A549 (cell line): ENCODE data around the gene ZNF628.

ENCODE experiments used
- BHLHE40 ChIP-seq: IDR thresholded peaks from 2 replicates; pipeline ENCODE4 v1.6.1; 2012; ENCODE audit warnings: low read depth, low read length, inconsistent platforms
- CEBPB ChIP-seq, 2 experiments: fragments of >200 bp in 1 of 2; sonication (Bioruptor Twin) in 1 of 2; formaldehyde crosslinking in 1 of 2; IDR thresholded peaks; 2 replicates each; pipeline ENCODE4 v1.6.1; 2012 to 2016
- CHD2 ChIP-seq: fragments of 150-350 bp; IDR thresholded peaks from 2 replicates; pipeline ENCODE4 v1.6.1; 2014; ENCODE audit warnings: low read length; ENCODE audit not compliant: partially characterized antibody
- CTCF ChIP-seq: fragments of >200 bp; sonication (Bioruptor Twin); formaldehyde crosslinking; IDR thresholded peaks from 3 replicates; pipeline ENCODE4 v1.5.1; 2016
- EP300 ChIP-seq, 2 experiments: fragments of >200 bp; sonication (Bioruptor Twin); formaldehyde crosslinking; IDR thresholded peaks; 2 replicates in 1 of 2; 3 replicates in 1 of 2; pipeline ENCODE4 v1.6.1; 2016 to 2017
- ESRRA ChIP-seq: fragments of 150-350 bp; IDR thresholded peaks from 2 replicates; pipeline ENCODE4 v1.6.1; 2014; ENCODE audit warnings: mild to moderate bottlenecking, low read length, borderline replicate concordance
- HOXB13 ChIP-seq: fragments of 250-450 bp; sonication (Bioruptor Pico); IDR thresholded peaks from 2 replicates; pipeline ENCODE4 v1.5.0; 2020; ENCODE audit warnings: low read depth, mild to moderate bottlenecking, moderate library complexity
- HOXB5 ChIP-seq: fragments of 250-450 bp; sonication (Bioruptor Pico); IDR thresholded peaks from 2 replicates; pipeline ENCODE4 v1.5.0; 2020; ENCODE audit warnings: mild to moderate bottlenecking, moderate library complexity
- JUNB ChIP-seq: fragments of >200 bp; sonication (Bioruptor Twin); formaldehyde crosslinking; IDR thresholded peaks from 2 replicates; pipeline ENCODE4 v1.6.1; 2016
- MAFK ChIP-seq: fragments of 450-650 bp; IDR thresholded peaks from 2 replicates; pipeline ENCODE4 v1.6.1; 2014; ENCODE audit not compliant: partially characterized antibody
- PHF8 ChIP-seq: fragments of 200-600 bp; sonication (generic); IDR thresholded peaks from 2 replicates; pipeline ENCODE4 v1.6.1; 2016; ENCODE audit warnings: low read depth, mild to moderate bottlenecking, antibody characterized with exemption, moderate library complexity, borderline replicate concordance
- POLR2A ChIP-seq: IDR thresholded peaks from 2 replicates; pipeline ENCODE4 v1.6.1; 2012; ENCODE audit warnings: mild to moderate bottlenecking, low read length
- ZFP36 ChIP-seq: fragments of 450-650 bp; IDR thresholded peaks from 2 replicates; pipeline ENCODE4 v1.6.1; 2014; ENCODE audit warnings: borderline replicate concordance; ENCODE audit not compliant: partially characterized antibody
- TF ChIP-seq, protein P1 (sequence below): fragments of >200 bp; sonication (Bioruptor Twin); formaldehyde crosslinking; IDR thresholded peaks from 3 replicates; pipeline ENCODE4 v1.6.1; 2016

DNA sequence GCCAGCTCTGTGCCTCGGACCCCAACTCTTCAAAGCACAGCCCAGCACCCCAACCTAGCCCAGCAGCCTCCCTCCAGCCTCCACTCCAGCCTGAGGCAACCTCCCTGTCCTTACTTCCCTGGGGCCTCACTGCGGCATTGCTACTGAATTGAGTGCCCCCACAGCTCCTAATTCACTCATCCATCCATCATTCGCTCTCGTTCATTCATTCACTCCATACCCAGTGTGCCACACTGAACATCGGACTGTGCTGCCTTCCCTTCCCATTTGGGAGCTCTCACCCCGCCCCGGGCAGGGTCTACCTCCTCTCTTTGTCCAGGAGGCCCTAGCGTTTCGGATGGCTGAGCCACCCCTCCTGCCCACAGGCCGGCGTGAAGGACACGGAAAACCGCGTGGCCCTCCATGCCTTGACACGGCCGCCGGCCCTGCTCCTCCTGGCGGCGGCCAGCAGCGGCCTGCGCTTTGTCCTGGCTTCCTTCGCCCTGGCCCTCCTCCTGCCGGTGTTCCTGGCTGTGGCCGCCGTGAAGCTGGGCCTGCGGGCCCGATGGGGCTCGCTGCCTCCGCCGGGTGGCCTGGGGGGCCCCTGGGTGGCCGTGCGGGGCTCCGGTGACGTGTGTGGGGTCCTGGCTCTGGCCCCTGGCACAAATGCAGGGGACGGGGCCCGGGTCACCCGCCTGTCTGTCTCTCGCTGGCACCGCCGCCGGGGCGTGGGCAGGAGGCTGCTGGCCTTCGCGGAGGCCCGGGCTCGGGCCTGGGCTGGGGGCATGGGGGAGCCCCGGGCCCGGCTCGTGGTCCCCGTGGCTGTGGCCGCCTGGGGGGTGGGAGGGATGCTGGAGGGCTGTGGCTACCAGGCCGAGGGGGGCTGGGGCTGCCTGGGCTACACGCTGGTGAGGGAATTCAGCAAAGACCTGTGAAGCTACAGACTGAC lies 9.9 kb downstream of the ZNF628 start:
- TF ChIP-seq PHF8: no peak
- TF ChIP-seq CTCF: no peak
- no peak for TF ChIP-seq JUNB
- TF ChIP-seq, protein P1, sequence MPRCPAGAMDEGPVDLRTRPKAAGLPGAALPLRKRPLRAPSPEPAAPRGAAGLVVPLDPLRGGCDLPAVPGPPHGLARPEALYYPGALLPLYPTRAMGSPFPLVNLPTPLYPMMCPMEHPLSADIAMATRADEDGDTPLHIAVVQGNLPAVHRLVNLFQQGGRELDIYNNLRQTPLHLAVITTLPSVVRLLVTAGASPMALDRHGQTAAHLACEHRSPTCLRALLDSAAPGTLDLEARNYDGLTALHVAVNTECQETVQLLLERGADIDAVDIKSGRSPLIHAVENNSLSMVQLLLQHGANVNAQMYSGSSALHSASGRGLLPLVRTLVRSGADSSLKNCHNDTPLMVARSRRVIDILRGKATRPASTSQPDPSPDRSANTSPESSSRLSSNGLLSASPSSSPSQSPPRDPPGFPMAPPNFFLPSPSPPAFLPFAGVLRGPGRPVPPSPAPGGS: no peak
- TF ChIP-seq EP300 (IDR thresholded peaks at IDR 0.05): no peak
- no peak for TF ChIP-seq POLR2A
- no peak for TF ChIP-seq HOXB5 (CRISPR knock-in tag)
- no peak for TF ChIP-seq MAFK
- no peak for TF ChIP-seq ZFP36
- TF ChIP-seq HOXB13 (CRISPR knock-in tag): no peak
- TF ChIP-seq ESRRA: no peak
- TF ChIP-seq BHLHE40: no peak
- TF ChIP-seq CHD2: no peak
- no peak for TF ChIP-seq CEBPB (IDR thresholded peaks at IDR 0.05)
